ENCODE measurements around the gene MRPS7. TPM values are rescaled to one million over a fixed set of nuclear protein-coding genes. Genes with fewer than 3 reads are reported as not detected.

MRPS7 gene
- total and polyA plus RNA-seq, 10 of the 15 experiments (the other 5 are each of a cell fraction or from before 2014, with no cell fraction given): 88.4 to 217 (median 109) TPM

DNA sequence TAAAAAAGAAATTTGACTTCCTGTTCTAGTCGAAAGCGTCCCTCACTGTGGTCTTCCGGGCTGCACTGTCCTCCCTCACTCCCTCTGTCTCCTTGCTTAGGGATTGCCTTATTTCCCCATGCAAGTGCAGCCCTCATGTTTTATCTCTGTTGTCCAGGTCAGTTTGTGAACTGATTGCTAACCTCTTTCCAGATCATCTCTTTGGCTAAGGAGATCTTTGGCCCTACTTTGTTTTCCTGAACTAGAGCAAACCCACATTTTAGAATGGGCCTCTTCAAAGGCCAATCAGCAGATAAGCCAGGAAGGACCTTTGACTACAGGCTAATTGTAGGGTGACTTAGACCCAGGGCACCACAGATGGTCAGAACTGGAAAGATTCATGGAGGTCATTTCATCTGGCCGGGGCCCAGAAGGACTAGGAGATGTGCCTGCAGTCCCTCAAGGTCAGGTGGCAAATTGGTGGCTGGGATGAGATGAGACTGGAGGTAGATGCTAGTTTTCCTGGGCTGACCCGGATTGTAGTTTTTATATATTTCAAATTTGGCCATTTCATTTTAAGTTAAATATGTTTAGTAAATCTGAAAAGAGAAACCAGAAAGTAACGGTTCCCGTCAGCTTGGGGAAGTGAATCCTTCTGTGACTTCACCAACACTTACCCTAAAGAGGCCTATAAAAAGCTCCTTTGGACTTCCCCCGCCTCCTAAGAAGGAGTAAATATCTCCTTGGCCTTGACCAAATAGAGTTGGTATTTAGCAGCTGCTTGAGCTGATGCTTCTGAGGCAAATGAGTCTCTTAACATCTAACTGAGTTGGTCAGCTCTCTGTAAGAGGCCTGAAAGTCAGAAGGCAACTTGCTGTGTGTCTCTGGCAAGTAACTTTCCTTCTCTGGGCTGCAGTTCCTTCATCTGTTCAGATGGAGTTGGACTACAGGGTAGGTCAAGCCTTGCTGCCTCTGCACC is 33.8 kb downstream of the MRPS7 start (continued):
- TF ChIP-seq ASH2L (IDR thresholded peaks at IDR 0.05; ENCODE audit: borderline replicate concordance, low read depth): peak; percentile 88; the same call in 1 of the 2 replicates
- TF ChIP-seq ZNF24 (IDR thresholded peaks at IDR 0.05): peak; percentile 72
- peak; percentile 93 for TF ChIP-seq POU2F2 (IDR thresholded peaks at IDR 0.05; ENCODE audit: borderline replicate concordance, low read depth, low read length)
- TF ChIP-seq, protein P1, sequence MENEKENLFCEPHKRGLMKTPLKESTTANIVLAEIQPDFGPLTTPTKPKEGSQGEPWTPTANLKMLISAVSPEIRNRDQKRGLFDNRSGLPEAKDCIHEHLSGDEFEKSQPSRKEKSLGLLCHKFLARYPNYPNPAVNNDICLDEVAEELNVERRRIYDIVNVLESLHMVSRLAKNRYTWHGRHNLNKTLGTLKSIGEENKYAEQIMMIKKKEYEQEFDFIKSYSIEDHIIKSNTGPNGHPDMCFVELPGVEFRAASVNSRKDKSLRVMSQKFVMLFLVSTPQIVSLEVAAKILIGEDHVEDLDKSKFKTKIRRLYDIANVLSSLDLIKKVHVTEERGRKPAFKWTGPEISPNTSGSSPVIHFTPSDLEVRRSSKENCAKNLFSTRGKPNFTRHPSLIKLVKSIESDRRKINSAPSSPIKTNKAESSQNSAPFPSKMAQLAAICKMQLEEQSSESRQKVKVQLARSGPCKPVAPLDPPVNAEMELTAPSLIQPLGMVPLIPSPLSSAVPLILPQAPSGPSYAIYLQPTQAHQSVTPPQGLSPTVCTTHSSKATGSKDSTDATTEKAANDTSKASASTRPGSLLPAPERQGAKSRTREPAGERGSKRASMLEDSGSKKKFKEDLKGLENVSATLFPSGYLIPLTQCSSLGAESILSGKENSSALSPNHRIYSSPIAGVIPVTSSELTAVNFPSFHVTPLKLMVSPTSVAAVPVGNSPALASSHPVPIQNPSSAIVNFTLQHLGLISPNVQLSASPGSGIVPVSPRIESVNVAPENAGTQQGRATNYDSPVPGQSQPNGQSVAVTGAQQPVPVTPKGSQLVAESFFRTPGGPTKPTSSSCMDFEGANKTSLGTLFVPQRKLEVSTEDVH (IDR thresholded peaks at IDR 0.05; ENCODE audit: low read depth, partially characterized antibody): peak; percentile 20
- 0 out of 2 replicates have a peak, but pooled peaks have one; percentile 5 for TF ChIP-seq ZSCAN29 (IDR thresholded peaks at IDR 0.05)
- TF ChIP-seq NFIC (IDR thresholded peaks at IDR 0.05; ENCODE audit: low read depth, low read length): peak; percentile 97
- 0 out of 2 replicates have a peak, but pooled peaks have one; percentile 24 for TF ChIP-seq SREBF1 (IDR thresholded peaks at IDR 0.05; ENCODE audit: low read length)
- TF ChIP-seq, protein P2, sequence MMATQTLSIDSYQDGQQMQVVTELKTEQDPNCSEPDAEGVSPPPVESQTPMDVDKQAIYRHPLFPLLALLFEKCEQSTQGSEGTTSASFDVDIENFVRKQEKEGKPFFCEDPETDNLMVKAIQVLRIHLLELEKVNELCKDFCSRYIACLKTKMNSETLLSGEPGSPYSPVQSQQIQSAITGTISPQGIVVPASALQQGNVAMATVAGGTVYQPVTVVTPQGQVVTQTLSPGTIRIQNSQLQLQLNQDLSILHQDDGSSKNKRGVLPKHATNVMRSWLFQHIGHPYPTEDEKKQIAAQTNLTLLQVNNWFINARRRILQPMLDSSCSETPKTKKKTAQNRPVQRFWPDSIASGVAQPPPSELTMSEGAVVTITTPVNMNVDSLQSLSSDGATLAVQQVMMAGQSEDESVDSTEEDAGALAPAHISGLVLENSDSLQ (IDR thresholded peaks at IDR 0.05): no peak
- TF ChIP-seq NFYB (IDR thresholded peaks at IDR 0.05; ENCODE audit: insufficient read depth, low read depth, low read length): peak; percentile 46; the same call in 1 of the 2 replicates
- TF ChIP-seq CUX1 (IDR thresholded peaks at IDR 0.05; ENCODE audit: insufficient replicate concordance, low read depth, low read length): no peak
- peak; percentile 83 for TF ChIP-seq MYB (IDR thresholded peaks at IDR 0.05; ENCODE audit: borderline replicate concordance, low read depth, low read length)
- TF ChIP-seq HDAC2 (IDR thresholded peaks at IDR 0.05): no peak
- TF ChIP-seq, protein P3, sequence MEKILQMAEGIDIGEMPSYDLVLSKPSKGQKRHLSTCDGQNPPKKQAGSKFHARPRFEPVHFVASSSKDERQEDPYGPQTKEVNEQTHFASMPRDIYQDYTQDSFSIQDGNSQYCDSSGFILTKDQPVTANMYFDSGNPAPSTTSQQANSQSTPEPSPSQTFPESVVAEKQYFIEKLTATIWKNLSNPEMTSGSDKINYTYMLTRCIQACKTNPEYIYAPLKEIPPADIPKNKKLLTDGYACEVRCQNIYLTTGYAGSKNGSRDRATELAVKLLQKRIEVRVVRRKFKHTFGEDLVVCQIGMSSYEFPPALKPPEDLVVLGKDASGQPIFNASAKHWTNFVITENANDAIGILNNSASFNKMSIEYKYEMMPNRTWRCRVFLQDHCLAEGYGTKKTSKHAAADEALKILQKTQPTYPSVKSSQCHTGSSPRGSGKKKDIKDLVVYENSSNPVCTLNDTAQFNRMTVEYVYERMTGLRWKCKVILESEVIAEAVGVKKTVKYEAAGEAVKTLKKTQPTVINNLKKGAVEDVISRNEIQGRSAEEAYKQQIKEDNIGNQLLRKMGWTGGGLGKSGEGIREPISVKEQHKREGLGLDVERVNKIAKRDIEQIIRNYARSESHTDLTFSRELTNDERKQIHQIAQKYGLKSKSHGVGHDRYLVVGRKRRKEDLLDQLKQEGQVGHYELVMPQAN (conservative IDR thresholded peaks at IDR 0.05): peak; percentile 46; the same call in 1 of the 2 replicates
- 0 out of 2 replicates have a peak, but pooled peaks have one; percentile 17 for TF ChIP-seq SIN3A (IDR thresholded peaks at IDR 0.05; ENCODE audit: low read depth, low read length)
- peak; percentile 23; the same call in 1 of the 2 replicates for TF ChIP-seq CHD4 (IDR thresholded peaks at IDR 0.05)
- TF ChIP-seq SIX5 (IDR thresholded peaks at IDR 0.05; ENCODE audit: low read depth, low read length, severe bottlenecking): peak; percentile 31
- peak; percentile 48; the same call in 1 of the 2 replicates for TF ChIP-seq SMAD5 (IDR thresholded peaks at IDR 0.05; ENCODE audit: low read depth)
